Measurements from ENCODE around the gene GPC3.

DNA sequence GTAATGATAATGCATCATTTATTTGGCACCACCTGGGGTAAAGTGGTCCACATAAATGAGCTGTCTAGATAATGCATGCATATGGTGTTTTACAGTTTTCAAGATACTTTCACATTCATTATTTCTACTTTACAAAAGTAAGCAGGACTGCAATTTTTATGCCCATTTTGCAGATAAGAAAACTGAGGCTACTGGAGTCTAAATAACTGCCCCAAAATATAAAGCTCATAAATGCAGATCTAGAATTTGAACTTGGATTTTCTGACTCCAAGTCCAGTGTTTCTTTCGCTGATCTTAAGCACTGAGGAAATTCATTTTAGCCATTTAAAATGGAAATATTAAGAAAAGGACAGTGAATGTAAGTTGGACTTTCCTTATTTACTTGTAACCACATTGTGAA is 36.5 kb downstream of the GPC3 start:
- TF ChIP-seq, protein P1, sequence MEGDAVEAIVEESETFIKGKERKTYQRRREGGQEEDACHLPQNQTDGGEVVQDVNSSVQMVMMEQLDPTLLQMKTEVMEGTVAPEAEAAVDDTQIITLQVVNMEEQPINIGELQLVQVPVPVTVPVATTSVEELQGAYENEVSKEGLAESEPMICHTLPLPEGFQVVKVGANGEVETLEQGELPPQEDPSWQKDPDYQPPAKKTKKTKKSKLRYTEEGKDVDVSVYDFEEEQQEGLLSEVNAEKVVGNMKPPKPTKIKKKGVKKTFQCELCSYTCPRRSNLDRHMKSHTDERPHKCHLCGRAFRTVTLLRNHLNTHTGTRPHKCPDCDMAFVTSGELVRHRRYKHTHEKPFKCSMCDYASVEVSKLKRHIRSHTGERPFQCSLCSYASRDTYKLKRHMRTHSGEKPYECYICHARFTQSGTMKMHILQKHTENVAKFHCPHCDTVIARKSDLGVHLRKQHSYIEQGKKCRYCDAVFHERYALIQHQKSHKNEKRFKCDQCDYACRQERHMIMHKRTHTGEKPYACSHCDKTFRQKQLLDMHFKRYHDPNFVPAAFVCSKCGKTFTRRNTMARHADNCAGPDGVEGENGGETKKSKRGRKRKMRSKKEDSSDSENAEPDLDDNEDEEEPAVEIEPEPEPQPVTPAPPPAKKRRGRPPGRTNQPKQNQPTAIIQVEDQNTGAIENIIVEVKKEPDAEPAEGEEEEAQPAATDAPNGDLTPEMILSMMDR (IDR thresholded peaks at IDR 0.05), result no peak
- TF ChIP-seq POLR2A (IDR thresholded peaks at IDR 0.05), result no peak
